ELF-1 (cell line): ENCODE data around the gene COL21A1.

Experiments
- DNase-seq: peaks from one replicate; pipeline ENCODE4 v3.0.0-alpha.2; 2016; ENCODE audit warnings: low read depth, low spot score

Gene COL21A1

GRCh38 chr6:56188429-56188828, 59.0 kb downstream of the COL21A1 start:
- no peak for DNase-seq

- no peak for DNase-seq
Measured at GRCh38 chr6:56187686-56188085, 59.7 kb downstream of the COL21A1 start.

- DNase-seq: no peak
Measured at GRCh38 chr6:56176741-56177140, 70.6 kb downstream of the COL21A1 start.

- no peak for DNase-seq
Measured at GRCh38 chr6:56173228-56173627, 74.2 kb downstream of the COL21A1 start.

- no peak for DNase-seq
Measured at GRCh38 chr6:56172144-56172543, 75.2 kb downstream of the COL21A1 start.

- DNase-seq: no peak
Measured at GRCh38 chr6:56169366-56169765, 78.0 kb downstream of the COL21A1 start.

GRCh38 chr6:56168596-56168995, 78.8 kb downstream of the COL21A1 start:
- DNase-seq: no peak

- DNase-seq: no peak
Measured at GRCh38 chr6:56162081-56162480, 85.3 kb downstream of the COL21A1 start.

GRCh38 chr6:56160489-56160888, 86.9 kb downstream of the COL21A1 start:
- no peak for DNase-seq

GRCh38 chr6:56158571-56158970, 88.8 kb downstream of the COL21A1 start:
- no peak for DNase-seq

GRCh38 chr6:56156643-56157042, 90.7 kb downstream of the COL21A1 start:
- DNase-seq: no peak

GRCh38 chr6:56155634-56156141, 91.7 kb downstream of the COL21A1 start:
- no peak for DNase-seq

- DNase-seq: no peak
Measured at GRCh38 chr6:56154076-56154475, 93.3 kb downstream of the COL21A1 start.

GRCh38 chr6:56152611-56153010, 94.8 kb downstream of the COL21A1 start:
- no peak for DNase-seq

- peak; percentile 7 for DNase-seq
Measured at GRCh38 chr6:56151609-56152224, 95.7 kb downstream of the COL21A1 start.

GRCh38 chr6:56148488-56149186, 98.7 kb downstream of the COL21A1 start:
- no peak for DNase-seq

GRCh38 chr6:56147766-56148165, 99.6 kb downstream of the COL21A1 start:
- DNase-seq: no peak

GRCh38 chr6:56146086-56146485, 101.3 kb downstream of the COL21A1 start:
- no peak for DNase-seq

GRCh38 chr6:56145616-56146015, 101.8 kb downstream of the COL21A1 start:
- no peak for DNase-seq

- no peak for DNase-seq
Measured at GRCh38 chr6:56144538-56145324, 102.6 kb downstream of the COL21A1 start.

- DNase-seq: no peak
Measured at GRCh38 chr6:56143796-56144195, 103.6 kb downstream of the COL21A1 start.

- DNase-seq: no peak
Measured at GRCh38 chr6:56140090-56140489, 107.3 kb downstream of the COL21A1 start.
